HUES48 (cell line): ENCODE measurements around the gene OSBPL6.
"Not testable (repeated sequence)": the region's sequence is repeated elsewhere in the genome, so short reads cannot be mapped to it uniquely, and the experiment has no call there.

ENCODE experiments used
- H3K27ac ChIP-seq: one replicate; pipeline ENCODE4 v1.7.0; 2013; ENCODE audit warnings: low read depth, low read length, inconsistent platforms
- H3K27me3 ChIP-seq: 2 replicates; pipeline ENCODE4 v1.6.1; 2013; ENCODE audit warnings: mild to moderate bottlenecking, low read length; ENCODE audit not compliant: control insufficient read depth, insufficient read depth
- H3K36me3 ChIP-seq: 2 replicates; pipeline ENCODE4 v1.6.1; 2013; ENCODE audit warnings: low read length; ENCODE audit not compliant: control insufficient read depth, insufficient read depth
- H3K4me1 ChIP-seq: 2 replicates; pipeline ENCODE4 v1.6.1; 2013; ENCODE audit warnings: mild to moderate bottlenecking, low read length; ENCODE audit not compliant: control insufficient read depth, insufficient read depth
- H3K4me3 ChIP-seq: 2 replicates; pipeline ENCODE4 v1.5.1; 2013; ENCODE audit warnings: mild to moderate bottlenecking, low read depth, low read length
- H3K9ac ChIP-seq: 2 replicates; pipeline ENCODE4 v1.6.1; 2013; ENCODE audit warnings: mild to moderate bottlenecking, low read depth, low read length, moderate library complexity
- H3K9me3 ChIP-seq: 2 replicates; pipeline ENCODE4 v1.6.1; 2013; ENCODE audit warnings: low read length; ENCODE audit not compliant: control insufficient read depth, insufficient read depth

The OSBPL6 gene

DNA sequence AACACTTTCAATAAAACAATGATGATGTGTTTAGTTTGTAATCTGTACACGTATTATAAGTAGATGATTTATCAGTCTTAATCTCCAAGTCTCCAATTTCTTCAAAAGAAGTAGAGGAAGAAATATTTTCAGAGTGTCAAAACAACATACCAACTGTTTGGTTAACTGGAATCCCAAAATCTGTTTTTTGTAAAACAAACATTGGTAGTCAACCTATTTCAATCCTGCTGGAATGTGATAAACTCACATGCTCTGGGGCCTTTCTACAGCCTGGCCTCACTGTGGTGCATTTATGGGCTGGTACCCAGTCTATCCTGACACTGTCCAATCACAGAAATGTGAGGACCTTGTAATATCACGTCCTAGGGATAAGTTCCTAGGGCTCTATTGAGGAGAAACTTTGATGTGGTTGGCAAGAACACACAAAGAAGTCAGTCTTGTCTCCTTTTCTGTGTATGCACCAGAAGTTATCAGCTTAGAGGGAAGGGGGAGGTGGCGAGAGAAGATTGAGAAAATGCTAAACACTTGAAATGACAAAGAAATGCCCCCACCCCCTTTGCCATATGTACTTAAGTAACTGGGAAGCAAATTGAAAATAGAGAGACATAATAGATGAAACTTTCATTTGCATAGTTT is 209.5 kb downstream of the OSBPL6 start:
- no peaks in the 10 kb centered on the region for H3K4me1 ChIP-seq
- no peaks in the 10 kb centered on the region for H3K27me3 ChIP-seq
- no peak overlapping the region for H3K27ac ChIP-seq

DNA sequence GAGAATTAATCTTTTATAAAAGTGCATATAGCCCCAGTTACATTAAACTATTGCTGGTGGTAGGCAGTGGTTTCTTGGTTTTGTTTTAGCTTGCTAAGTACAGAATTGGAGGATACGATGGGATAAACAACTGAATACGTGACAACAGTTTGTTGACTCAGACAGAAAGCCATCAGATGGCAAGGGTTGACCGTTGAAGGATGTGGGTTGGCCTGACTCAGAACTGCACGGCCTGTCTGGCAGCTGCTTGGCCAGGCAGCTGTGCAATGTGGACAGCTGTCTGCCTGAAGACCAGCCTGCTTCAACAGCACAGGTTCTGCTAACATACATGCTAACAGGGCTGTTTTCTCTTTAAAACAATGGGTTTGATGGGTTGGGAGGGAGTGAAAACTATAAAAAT is 210.1 kb downstream of the OSBPL6 start:
- H3K27ac ChIP-seq = no peak overlapping the region
- no peaks in the 10 kb centered on the region for H3K27me3 ChIP-seq
- H3K9me3 ChIP-seq = no peaks in the 10 kb centered on the region
- H3K4me1 ChIP-seq = no peaks in the 10 kb centered on the region
- H3K4me3 ChIP-seq = no peak overlapping the region
- no peaks in the 10 kb centered on the region for H3K36me3 ChIP-seq
- H3K9ac ChIP-seq = no peak overlapping the region

More for the DNA sequence above, 209.5 kb downstream of the OSBPL6 start:
- no peak overlapping the region for H3K9ac ChIP-seq
- H3K36me3 ChIP-seq = no peaks in the 10 kb centered on the region
- no peaks in the 10 kb centered on the region for H3K9me3 ChIP-seq
- no peak overlapping the region for H3K4me3 ChIP-seq

DNA sequence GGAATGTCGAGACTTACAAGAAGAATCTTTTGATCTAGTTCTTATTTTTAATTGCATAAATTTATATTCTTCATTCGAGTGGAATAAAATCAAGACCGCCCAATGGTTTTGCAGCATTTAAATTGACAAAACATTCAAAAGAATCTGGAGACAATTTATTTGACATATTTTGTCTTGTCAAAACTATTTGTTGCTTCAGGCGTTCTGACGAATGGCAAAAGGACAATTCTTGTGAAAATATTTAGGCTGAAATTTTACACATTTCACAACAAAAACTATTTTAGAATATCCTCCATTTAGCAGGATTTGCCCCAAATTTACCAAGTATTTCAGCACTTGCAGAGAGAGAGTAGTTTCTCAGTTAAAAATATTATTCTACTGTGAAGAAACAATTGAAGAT is 214.9 kb downstream of the OSBPL6 start:
- Histone ChIP-seq H3K4me3 (no peak overlapping the region), H3K9me3 (no peaks in the 10 kb centered on the region), H3K27ac (no peak overlapping the region), H3K9ac (no peak overlapping the region), H3K4me1 (no peaks in the 10 kb centered on the region), H3K36me3 (no peaks in the 10 kb centered on the region), H3K27me3 (no peaks in the 10 kb centered on the region)

DNA sequence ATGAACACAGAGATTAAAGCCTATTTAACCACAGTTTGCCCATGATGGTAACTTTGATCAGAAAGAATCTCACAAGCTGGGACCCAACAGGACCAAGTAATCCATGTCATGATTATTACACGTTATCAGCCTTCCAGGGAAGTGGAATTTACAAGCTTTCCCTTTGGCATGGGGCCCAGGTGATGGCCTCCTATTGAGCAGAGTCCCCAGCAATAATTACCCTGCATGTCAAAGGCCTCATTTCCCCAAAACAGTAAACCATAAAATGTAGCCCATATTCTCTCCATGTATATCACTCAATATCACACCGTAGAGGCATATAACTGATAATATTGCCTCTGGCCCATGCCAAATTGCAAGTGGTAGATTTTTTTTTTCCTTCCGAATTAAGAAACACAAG is 217.7 kb downstream of the OSBPL6 start:
- Histone ChIP-seq H3K27me3 (no peaks in the 10 kb centered on the region), H3K9me3 (no peaks in the 10 kb centered on the region), H3K4me3 (no peak overlapping the region), H3K9ac (no peak overlapping the region), H3K36me3 (no peaks in the 10 kb centered on the region), H3K4me1 (no peaks in the 10 kb centered on the region), H3K27ac (no peak overlapping the region)

- not testable (repeated sequence) for H3K27ac ChIP-seq, H3K4me1 ChIP-seq, H3K36me3 ChIP-seq, H3K9me3 ChIP-seq, H3K27me3 ChIP-seq, H3K4me3 ChIP-seq, H3K9ac ChIP-seq
Measured at GRCh38 chr2:178412453-178412852, 218.1 kb downstream of the OSBPL6 start.

GRCh38 chr2:178413472-178414265 is 219.4 kb downstream of the OSBPL6 start:
- no peaks in the 10 kb centered on the region for H3K9me3 ChIP-seq
- no peaks in the 10 kb centered on the region for H3K36me3 ChIP-seq
- no peaks in the 10 kb centered on the region for H3K27me3 ChIP-seq
- H3K4me1 ChIP-seq = no peaks in the 10 kb centered on the region
- peak overlapping the region; percentile 93 for H3K27ac ChIP-seq
- peak overlapping the region; percentile 87 for H3K9ac ChIP-seq
- peak overlapping the region; percentile 98 for H3K4me3 ChIP-seq

DNA sequence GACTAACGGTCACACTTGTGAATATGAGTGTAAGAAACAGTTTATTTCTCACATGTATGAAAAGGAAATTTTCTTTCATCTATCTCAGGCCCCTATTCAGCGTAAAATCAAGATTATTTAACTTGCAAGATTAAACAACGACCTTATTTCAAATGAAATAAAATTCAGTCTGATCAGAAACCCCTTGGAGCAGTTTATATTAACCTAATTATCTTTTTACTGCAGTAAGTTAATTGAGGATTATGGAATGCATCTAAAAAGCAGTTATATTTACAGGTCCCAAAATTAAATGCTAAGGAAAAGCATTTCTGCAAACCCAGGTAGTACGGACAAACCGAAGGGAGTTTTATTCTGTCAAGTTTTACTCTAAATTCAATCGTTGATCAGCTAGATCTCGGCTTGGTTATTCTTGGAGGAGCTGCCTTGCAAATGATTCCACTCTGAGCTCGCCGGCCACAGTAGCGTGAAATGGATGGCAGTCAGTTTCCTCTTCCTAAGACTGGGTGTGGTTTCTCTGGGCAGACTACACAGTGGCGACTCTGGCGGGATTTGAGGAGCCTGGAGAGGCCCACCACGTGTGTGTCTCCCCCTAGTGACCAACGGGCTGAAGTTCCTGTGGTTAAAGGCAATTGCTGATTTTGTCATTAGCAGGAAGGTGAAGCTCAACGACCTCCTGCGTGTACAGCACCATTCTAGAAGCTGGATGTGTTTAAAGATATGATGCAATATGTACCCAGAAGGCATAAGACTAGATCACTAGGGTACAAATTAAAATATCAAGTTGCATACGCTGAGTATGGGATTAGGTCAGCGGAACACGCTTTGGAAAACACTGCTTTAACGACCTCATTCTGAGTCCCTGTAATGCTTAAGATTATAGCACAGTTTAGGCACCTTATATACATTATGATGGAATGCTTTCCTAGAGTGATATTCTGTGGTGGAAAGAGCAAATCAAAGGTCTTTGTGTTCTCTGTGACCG is 220.2 kb downstream of the OSBPL6 start:
- peak overlapping the region; percentile 87 for H3K9ac ChIP-seq
- H3K36me3 ChIP-seq = 0 out of 2 replicates have a peak, but pooled peaks cover under 1% of the 10 kb centered on the region
- H3K4me1 ChIP-seq = no peaks in the 10 kb centered on the region
- H3K4me3 ChIP-seq = peak overlapping the region; percentile 98
- H3K27ac ChIP-seq = peak overlapping the region; percentile 93
- H3K27me3 ChIP-seq = no peaks in the 10 kb centered on the region
- no peaks in the 10 kb centered on the region for H3K9me3 ChIP-seq

DNA sequence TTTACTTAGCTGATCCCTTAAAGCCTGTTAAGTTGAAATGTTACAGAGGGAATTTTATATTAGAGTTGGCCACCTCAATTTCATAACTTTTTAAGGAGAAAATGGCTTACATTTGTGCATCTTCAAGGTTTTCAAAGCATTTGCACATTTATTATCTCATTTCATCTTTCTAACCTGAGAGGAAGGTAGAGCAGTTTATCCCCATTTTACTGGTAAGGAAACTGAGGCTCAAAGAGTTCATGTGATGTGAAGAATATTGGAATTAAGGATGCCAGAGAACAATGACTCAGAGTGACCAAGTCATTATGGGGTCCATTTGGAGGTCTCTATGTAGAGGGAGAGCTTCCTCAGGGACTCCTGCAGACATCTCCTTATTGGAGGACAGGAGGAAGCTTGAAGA is 221.7 kb downstream of the OSBPL6 start:
- Histone ChIP-seq H3K36me3 (0 out of 2 replicates have a peak, but pooled peaks cover 4% of the 10 kb centered on the region), H3K4me1 (no peaks in the 10 kb centered on the region), H3K27me3 (no peaks in the 10 kb centered on the region), H3K27ac (no peak overlapping the region), H3K9me3 (no peaks in the 10 kb centered on the region), H3K4me3 (no peak overlapping the region), H3K9ac (no peak overlapping the region)

- Histone ChIP-seq H3K4me1 (no peaks in the 10 kb centered on the region), H3K27me3 (no peaks in the 10 kb centered on the region), H3K4me3 (no peak overlapping the region), H3K36me3 (0 out of 2 replicates have a peak, but pooled peaks cover 4% of the 10 kb centered on the region), H3K9ac (no peak overlapping the region), H3K9me3 (no peaks in the 10 kb centered on the region), H3K27ac (no peak overlapping the region)
Measured at GRCh38 chr2:178417916-178418315, 223.6 kb downstream of the OSBPL6 start.

DNA sequence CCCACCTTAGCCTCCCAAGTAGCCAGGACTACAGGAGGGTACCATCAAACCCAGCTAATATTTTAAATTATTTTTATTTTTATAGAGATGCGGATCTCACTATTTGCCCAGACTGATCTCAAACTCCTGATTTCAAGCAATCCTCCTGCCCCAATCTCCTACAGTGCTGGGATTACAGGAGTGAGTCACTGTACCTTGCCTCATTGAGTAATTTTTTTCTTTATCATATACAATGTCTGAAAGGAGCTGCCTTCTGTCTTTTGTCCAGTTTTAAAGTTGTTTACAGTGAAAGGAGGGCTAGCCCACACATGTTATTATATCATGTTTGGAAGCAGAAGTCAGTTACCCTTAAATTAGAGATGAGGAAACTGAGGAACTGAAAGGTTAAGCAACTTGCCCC is 224.1 kb downstream of the OSBPL6 start:
- H3K27ac ChIP-seq = no peak overlapping the region
- 0 out of 2 replicates have a peak, but pooled peaks cover 4% of the 10 kb centered on the region for H3K36me3 ChIP-seq
- no peaks in the 10 kb centered on the region for H3K9me3 ChIP-seq
- no peaks in the 10 kb centered on the region for H3K4me1 ChIP-seq
- no peaks in the 10 kb centered on the region for H3K27me3 ChIP-seq
- H3K4me3 ChIP-seq = no peak overlapping the region
- no peak overlapping the region for H3K9ac ChIP-seq
